Measurements from ENCODE around the gene TCF4. TPM values are rescaled to one million over a fixed set of nuclear protein-coding genes. Genes with fewer than 3 reads are reported as not detected.
A peak's percentile ranks its signal among the peaks of the same experiment; 100 is the strongest.

TCF4 gene
- total and polyA plus RNA-seq, 2 experiments from 2014 or later, result 77.7 to 89.2 TPM

GRCh38 chr18:55404832-55405465 is 183.0 kb downstream of the TCF4 start (continued):
- no peak for TF ChIP-seq CTCF (conservative IDR thresholded peaks at IDR 0.05; ENCODE audit: low read depth in 2 of 2)

GRCh38 chr18:55404136-55404830 is 183.7 kb downstream of the TCF4 start:
- H3K79me2 ChIP-seq (replicated peaks; ENCODE audit: insufficient read depth), result peaks cover 83% of the 10 kb centered on the region
- 0 out of 2 replicates have a peak overlapping the region, but pooled peaks have one; percentile 17 for H3K27ac ChIP-seq (ENCODE audit: low read depth)
- ATAC-seq (no peak), DNase-seq (ENCODE audit: low spot score) (no peak)
- no peak for TF ChIP-seq NANOG (IDR thresholded peaks at IDR 0.05; ENCODE audit: borderline replicate concordance)
- TF ChIP-seq EZH2 (IDR thresholded peaks at IDR 0.05; ENCODE audit: low read depth, unreplicated experiment), result no peak
- TF ChIP-seq STAT1 (IDR thresholded peaks at IDR 0.05; ENCODE audit: unreplicated experiment), result no peak
- H3K9me2 ChIP-seq (ENCODE audit: insufficient read depth), result no peaks in the 10 kb centered on the region
- Mint-ChIP-seq H3K27ac (no peak overlapping the region), H3K27me3 (ENCODE audit: insufficient read depth, low read depth, poor library complexity) (peaks cover 5% of the 10 kb centered on the region), H3K4me3 (no peak overlapping the region), H3K9me3 (no peaks in the 10 kb centered on the region), H3K4me1 (peaks cover 87% of the 10 kb centered on the region), H3K36me3 (ENCODE audit: low read depth) (no peaks in the 10 kb centered on the region)
- peaks cover 82% of the 10 kb centered on the region for H3K4me1 ChIP-seq (ENCODE audit: insufficient read depth)
- no peaks in the 10 kb centered on the region for H3F3A ChIP-seq (replicated peaks; ENCODE audit: low read depth)
- H3K36me3 ChIP-seq (ENCODE audit: insufficient read depth), result no peaks in the 10 kb centered on the region
- no peak overlapping the region for H2AFZ ChIP-seq
- peak overlapping the region; percentile 20; the same call in 1 of the 2 replicates for H3K4me2 ChIP-seq
- no peaks in the 10 kb centered on the region for H4K20me1 ChIP-seq (replicated peaks; ENCODE audit: insufficient read depth)
- no peaks in the 10 kb centered on the region for H3K27me3 ChIP-seq (ENCODE audit: insufficient read depth)
- no peak overlapping the region for H3K4me3 ChIP-seq

- no peaks in the 10 kb centered on the region for H3K36me3 ChIP-seq (ENCODE audit: insufficient read depth)
- Mint-ChIP-seq H3K9me3 (no peaks in the 10 kb centered on the region), H3K4me3 (no peak overlapping the region; the same call in 2 of the 3 replicates), H3K4me1 (peaks cover 85% of the 10 kb centered on the region), H3K27ac (peak overlapping the region; percentile 46), H3K36me3 (ENCODE audit: low read depth) (no peaks in the 10 kb centered on the region), H3K27me3 (ENCODE audit: insufficient read depth, low read depth, poor library complexity) (peaks cover 5% of the 10 kb centered on the region)
- peaks cover 83% of the 10 kb centered on the region for H3K79me2 ChIP-seq (replicated peaks; ENCODE audit: insufficient read depth)
- H3K4me2 ChIP-seq, result peak overlapping the region; percentile 20
- no peaks in the 10 kb centered on the region for H3K27me3 ChIP-seq (ENCODE audit: insufficient read depth)
- H3K27ac ChIP-seq (ENCODE audit: low read depth), result peak overlapping the region; percentile 80
- no peaks in the 10 kb centered on the region for H3F3A ChIP-seq (replicated peaks; ENCODE audit: low read depth)
- H2AFZ ChIP-seq, result no peak overlapping the region
- H3K9me2 ChIP-seq (ENCODE audit: insufficient read depth), result no peaks in the 10 kb centered on the region
- H4K20me1 ChIP-seq (replicated peaks; ENCODE audit: insufficient read depth), result no peaks in the 10 kb centered on the region
- H3K4me3 ChIP-seq, result 0 out of 2 replicates have a peak overlapping the region, but pooled peaks have one; percentile 10
- no peak for DNase-seq (ENCODE audit: low spot score)
- H3K4me1 ChIP-seq (ENCODE audit: insufficient read depth), result peaks cover 76% of the 10 kb centered on the region
- ATAC-seq, result no peak
- TF ChIP-seq STAT1 (IDR thresholded peaks at IDR 0.05; ENCODE audit: unreplicated experiment) (no peak), EZH2 (IDR thresholded peaks at IDR 0.05; ENCODE audit: low read depth, unreplicated experiment) (no peak), ZNF462 (CRISPR knock-in tag; IDR thresholded peaks at IDR 0.05) (no peak), CREB1 (CRISPR knock-in tag; IDR thresholded peaks at IDR 0.05; ENCODE audit: low read depth) (no peak), ZNF331 (CRISPR knock-in tag; IDR thresholded peaks at IDR 0.05; ENCODE audit: low read depth) (no peak)
Measured at GRCh38 chr18:55403421-55403949, 184.5 kb downstream of the TCF4 start.

All from GM23338 (cell line).